Lower leg skin (tissue), 3 donors: ENCODE results near the gene CALB2.

ENCODE experiments used
- CTCF ChIP-seq, 3 donors: fragments of 450-650 bp; IDR thresholded peaks; one replicate each; pipeline ENCODE4 v1.5.1; 2016; ENCODE audit warnings: antibody characterized with exemption in 3 of 3, mild to moderate bottlenecking in 3 of 3, moderate library complexity in 2 of 3
- POLR2A ChIP-seq, 2 donors: fragments of 450-650 bp; IDR thresholded peaks; one replicate each; pipeline ENCODE4 v1.6.1; 2016 to 2017; ENCODE audit warnings: antibody characterized with exemption in 2 of 2, mild to moderate bottlenecking in 1 of 2, moderate library complexity in 1 of 2

GRCh38 chr16:71356051-71356740 is 2.3 kb upstream of the CALB2 start:
- TF ChIP-seq CTCF (IDR thresholded peaks at IDR 0.05) (no peak), POLR2A (IDR thresholded peaks at IDR 0.05) (no peak)
